Measurements from ENCODE around the gene LPP. TPM values are rescaled to one million over a fixed set of nuclear protein-coding genes. Genes with fewer than 3 reads are reported as not detected.

LPP gene
- total RNA-seq, 1 donor from 2014 or later = 1,791 TPM

GRCh38 chr3:188353426-188353825 is 199.5 kb downstream of the LPP start:
- H3K4me3 ChIP-seq = no peak overlapping the region
- TF ChIP-seq CTCF (IDR thresholded peaks at IDR 0.05) = no peak
- no peaks in the 10 kb centered on the region for H3K9me3 ChIP-seq
- H3K27ac ChIP-seq = no peak overlapping the region
- no peak for DNase-seq (ENCODE audit: low spot score in 2 of 2)
- H3K4me1 ChIP-seq = peaks cover 19 to 54% of the 10 kb centered on the region in 2 donors
- no peaks in the 10 kb centered on the region for H3K27me3 ChIP-seq
- intact Hi-C loops (cut with DNase I) = no loop called here
- peaks cover 3 to 5% of the 10 kb centered on the region in 2 donors for H3K36me3 ChIP-seq

- no peaks in the 10 kb centered on the region for H3K27me3 ChIP-seq
- DNase-seq (ENCODE audit: low spot score in 2 of 2) = no peak
- peak overlapping the region in 1 of 2 donors; percentile 24 for H3K4me3 ChIP-seq
- no peaks in the 10 kb centered on the region for H3K9me3 ChIP-seq
- intact Hi-C loops (cut with DNase I) = no loop called here
- peaks cover 12 to 25% of the 10 kb centered on the region in 2 donors for H3K4me1 ChIP-seq
- no peak overlapping the region for H3K27ac ChIP-seq
- no peak for TF ChIP-seq CTCF (IDR thresholded peaks at IDR 0.05)
- peaks cover 3 to 5% of the 10 kb centered on the region in 2 donors for H3K36me3 ChIP-seq
Observed at GRCh38 chr3:188358787-188359493, 205.0 kb downstream of the LPP start.

GRCh38 chr3:188360364-188360881 is 206.5 kb downstream of the LPP start:
- Histone ChIP-seq H3K36me3 (peaks cover 0 to 5% of the 10 kb centered on the region in 2 donors), H3K9me3 (no peaks in the 10 kb centered on the region), H3K4me1 (peaks cover 16 to 36% of the 10 kb centered on the region in 2 donors), H3K27me3 (no peaks in the 10 kb centered on the region), H3K4me3 (no peak overlapping the region), H3K27ac (no peak overlapping the region)
- no peak for TF ChIP-seq CTCF (IDR thresholded peaks at IDR 0.05)
- intact Hi-C loops (cut with DNase I) = no loop called here
- DNase-seq (ENCODE audit: low spot score in 2 of 2) = no peak

- peaks cover 16 to 47% of the 10 kb centered on the region in 2 donors for H3K4me1 ChIP-seq
- intact Hi-C loops (cut with DNase I) = no loop called here
- DNase-seq (ENCODE audit: low spot score in 2 of 2) = no peak
Observed at GRCh38 chr3:188361888-188362287, 207.9 kb downstream of the LPP start.

GRCh38 chr3:188362405-188362831 is 208.5 kb downstream of the LPP start:
- H3K27ac ChIP-seq = no peak overlapping the region

More at GRCh38 chr3:188361888-188362287, 207.9 kb downstream of the LPP start:
- Histone ChIP-seq H3K36me3 (peaks cover 0 to 5% of the 10 kb centered on the region in 2 donors), H3K9me3 (no peaks in the 10 kb centered on the region), H3K4me3 (no peak overlapping the region), H3K27me3 (no peaks in the 10 kb centered on the region), H3K27ac (no peak overlapping the region)
- TF ChIP-seq CTCF (IDR thresholded peaks at IDR 0.05) = no peak

More at GRCh38 chr3:188362405-188362831, 208.5 kb downstream of the LPP start:
- intact Hi-C loops (cut with DNase I) = no loop called here
- Histone ChIP-seq H3K9me3 (no peaks in the 10 kb centered on the region), H3K4me3 (no peak overlapping the region), H3K27me3 (no peaks in the 10 kb centered on the region), H3K4me1 (peaks cover 16 to 43% of the 10 kb centered on the region in 2 donors), H3K36me3 (peaks cover 0 to 5% of the 10 kb centered on the region in 2 donors)
- DNase-seq (ENCODE audit: low spot score in 2 of 2) = no peak
- no peak for TF ChIP-seq CTCF (IDR thresholded peaks at IDR 0.05)
